DND-41 (cell line): Measurements from ENCODE around the gene ARHGAP24.

Source experiments
- ATAC-seq: fragments of 200-7000 bp; cut with Tn5 transposase; 3 replicates; pipeline ENCODE4 v1.9.1; 2021; ENCODE audit warnings: low read depth; ENCODE audit not compliant: insufficient read depth
- DNase-seq: peaks from one replicate; pipeline ENCODE4 v3.0.0-alpha.2; 2020
- H2AFZ ChIP-seq: 2 replicates; pipeline ENCODE4 v1.6.0; 2012; ENCODE audit warnings: low read depth, low read length
- H3K27ac ChIP-seq: 2 replicates; pipeline ENCODE4 v1.5.1; 2012; ENCODE audit warnings: low read length, inconsistent platforms
- H3K27me3 ChIP-seq: fragments of 200-600 bp; sonication (generic); 2 replicates; pipeline ENCODE4 v1.6.0; 2012; ENCODE audit warnings: low read length, mild to moderate bottlenecking, inconsistent platforms; ENCODE audit not compliant: insufficient read depth, poor library complexity
- H3K36me3 ChIP-seq: 2 replicates; pipeline ENCODE4 v1.5.1; 2012; ENCODE audit warnings: low read length, inconsistent platforms; ENCODE audit not compliant: insufficient read depth
- H3K4me1 ChIP-seq: 2 replicates; pipeline ENCODE4 v1.5.1; 2012; ENCODE audit warnings: mild to moderate bottlenecking, low read length; ENCODE audit not compliant: insufficient read depth
- H3K4me2 ChIP-seq: 2 replicates; pipeline ENCODE4 v1.6.0; 2012; ENCODE audit warnings: mild to moderate bottlenecking, moderate library complexity, low read length, inconsistent platforms; ENCODE audit not compliant: insufficient read depth
- H3K4me3 ChIP-seq, 2 experiments: fragments of 200-600 bp in 1 of 2; shearing (Covaris generic) in 1 of 2; 2 replicates each; pipeline ENCODE4 v1.5.1; 2012 to 2016; ENCODE audit warnings: inconsistent platforms in 2 of 2, low read length in 2 of 2, mild to moderate bottlenecking in 2 of 2, low read depth in 1 of 2, moderate library complexity in 1 of 2
- H3K79me2 ChIP-seq: 2 replicates; pipeline ENCODE4 v1.6.0; 2012; ENCODE audit warnings: low read length, inconsistent platforms; ENCODE audit not compliant: insufficient read depth
- H3K9ac ChIP-seq: 2 replicates; pipeline ENCODE4 v1.6.0; 2012; ENCODE audit warnings: low read depth, mild to moderate bottlenecking, inconsistent platforms, low read length, moderate library complexity
- H3K9me3 ChIP-seq: 2 replicates; pipeline ENCODE4 v1.5.1; 2012; ENCODE audit warnings: low read length, moderate library complexity, mild to moderate bottlenecking, inconsistent platforms; ENCODE audit not compliant: insufficient read depth, severe bottlenecking
- H4K20me1 ChIP-seq: 2 replicates; pipeline ENCODE4 v1.6.0; 2012; ENCODE audit warnings: low read length; ENCODE audit not compliant: insufficient read depth
- CTCF ChIP-seq: IDR thresholded peaks from 2 replicates; pipeline ENCODE4 v1.5.1; 2012; ENCODE audit warnings: borderline replicate concordance, low read length, moderate library complexity, mild to moderate bottlenecking; ENCODE audit not compliant: poor library complexity, severe bottlenecking; ENCODE audit errors: extremely low read depth
- EZH2 ChIP-seq: IDR thresholded peaks from 3 replicates; pipeline ENCODE4 v1.6.1; 2012; ENCODE audit warnings: borderline replicate concordance, low read depth, mild to moderate bottlenecking, moderate library complexity, low read length, inconsistent platforms; ENCODE audit not compliant: severe bottlenecking

Gene ARHGAP24

GRCh38 chr4:85686398-85686797 is 211.4 kb downstream of the ARHGAP24 start:
- Histone ChIP-seq H3K27me3 (no peaks in the 10 kb centered on the region), H3K9me3 (no peaks in the 10 kb centered on the region), H3K4me1 (no peaks in the 10 kb centered on the region), H3K79me2 (no peaks in the 10 kb centered on the region), H3K36me3 (no peaks in the 10 kb centered on the region), H3K9ac (no peak overlapping the region), H4K20me1 (no peaks in the 10 kb centered on the region), H3K4me2 (no peak overlapping the region), H3K27ac (no peak overlapping the region), H3K4me3 (no peak overlapping the region), H2AFZ (no peak overlapping the region)
- DNase-seq (no peak), ATAC-seq (no peak)
- TF ChIP-seq CTCF, result no peak
- TF ChIP-seq EZH2, result no peak

GRCh38 chr4:85688055-85688740 is 213.2 kb downstream of the ARHGAP24 start:
- Histone ChIP-seq H2AFZ (no peak overlapping the region), H3K9ac (no peak overlapping the region), H3K4me3 (no peak overlapping the region)

GRCh38 chr4:85696661-85697060 is 221.7 kb downstream of the ARHGAP24 start:
- no peak for TF ChIP-seq CTCF
- TF ChIP-seq EZH2, result no peak
- no peak for DNase-seq
- H3K4me3 ChIP-seq, result no peak overlapping the region
- no peak overlapping the region for H2AFZ ChIP-seq
- no peaks in the 10 kb centered on the region for H3K9me3 ChIP-seq
- H3K79me2 ChIP-seq, result no peaks in the 10 kb centered on the region
- H3K27me3 ChIP-seq, result no peaks in the 10 kb centered on the region
- H3K4me2 ChIP-seq, result no peak overlapping the region
- no peaks in the 10 kb centered on the region for H3K36me3 ChIP-seq
- ATAC-seq, result no peak
- no peaks in the 10 kb centered on the region for H4K20me1 ChIP-seq
- H3K9ac ChIP-seq, result no peak overlapping the region
- no peaks in the 10 kb centered on the region for H3K4me1 ChIP-seq
- no peak overlapping the region for H3K27ac ChIP-seq

More at GRCh38 chr4:85688055-85688740, 213.2 kb downstream of the ARHGAP24 start:
- Histone ChIP-seq H3K9me3 (no peaks in the 10 kb centered on the region), H3K4me2 (no peak overlapping the region), H4K20me1 (no peaks in the 10 kb centered on the region), H3K36me3 (no peaks in the 10 kb centered on the region), H3K27me3 (no peaks in the 10 kb centered on the region), H3K27ac (no peak overlapping the region), H3K79me2 (no peaks in the 10 kb centered on the region), H3K4me1 (no peaks in the 10 kb centered on the region)
- ATAC-seq (no peak), DNase-seq (no peak)
- TF ChIP-seq CTCF (no peak), EZH2 (no peak)

- no peaks in the 10 kb centered on the region for H3K36me3 ChIP-seq
- DNase-seq (no peak), ATAC-seq (no peak)
- H3K27me3 ChIP-seq, result no peaks in the 10 kb centered on the region
- H4K20me1 ChIP-seq, result no peaks in the 10 kb centered on the region
- no peak overlapping the region for H3K4me3 ChIP-seq
- H3K9me3 ChIP-seq, result no peaks in the 10 kb centered on the region
- TF ChIP-seq CTCF (no peak), EZH2 (no peak)
- H3K9ac ChIP-seq, result no peak overlapping the region
- H2AFZ ChIP-seq, result no peak overlapping the region
- no peak overlapping the region for H3K4me2 ChIP-seq
- no peak overlapping the region for H3K27ac ChIP-seq
- H3K4me1 ChIP-seq, result no peaks in the 10 kb centered on the region
- H3K79me2 ChIP-seq, result no peaks in the 10 kb centered on the region
These were observed 222.9 kb downstream of the ARHGAP24 start for GRCh38 chr4:85697854-85698253.
